MV-4-11 (cell line): ENCODE data around the gene EPAS1.

Experiments used
- DNase-seq: peaks from one replicate; lab custom pipeline; 2025; lab: John Stamatoyannopoulos, UW

Gene EPAS1

DNA sequence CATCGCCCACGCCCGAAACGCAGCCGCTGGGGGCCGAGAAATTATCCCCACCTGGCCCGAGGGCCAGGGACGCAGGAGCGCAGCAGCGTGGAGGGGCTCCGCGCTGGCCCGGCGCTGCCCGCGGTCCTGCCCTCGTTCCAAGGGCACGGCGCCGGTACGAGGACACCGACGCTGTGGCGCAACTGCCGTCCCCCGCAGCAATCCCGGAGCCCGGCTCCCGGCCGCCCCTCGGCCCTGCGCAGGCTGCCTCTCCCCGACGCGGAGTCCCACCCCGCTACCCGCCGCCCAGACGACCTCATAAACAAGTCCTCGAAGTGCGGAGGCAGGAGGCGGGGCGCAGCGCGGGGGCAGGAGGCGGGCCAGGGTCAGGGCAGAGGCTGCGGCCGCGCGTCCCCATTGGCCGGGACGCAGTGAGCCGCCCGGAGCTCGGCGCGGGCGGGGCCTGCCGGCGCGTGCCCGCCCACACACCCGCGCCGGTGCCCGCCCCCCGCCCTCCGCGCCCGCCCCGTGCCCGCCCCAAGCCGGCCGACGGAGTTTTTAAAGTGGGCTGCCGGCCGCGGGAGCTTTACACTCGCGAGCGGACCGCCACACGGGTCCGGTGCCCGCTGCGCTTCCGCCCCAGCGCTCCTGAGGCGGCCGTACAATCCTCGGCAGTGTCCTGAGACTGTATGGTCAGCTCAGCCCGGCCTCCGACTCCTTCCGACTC is at the start of gene EPAS1:
Gene EPAS1, plus strand, starts transcription at position 568 of the 706 bp plus-strand sequence. CDS start 505 bp downstream, outside the sequence.
- DNase-seq, result peak; percentile 68

DNA sequence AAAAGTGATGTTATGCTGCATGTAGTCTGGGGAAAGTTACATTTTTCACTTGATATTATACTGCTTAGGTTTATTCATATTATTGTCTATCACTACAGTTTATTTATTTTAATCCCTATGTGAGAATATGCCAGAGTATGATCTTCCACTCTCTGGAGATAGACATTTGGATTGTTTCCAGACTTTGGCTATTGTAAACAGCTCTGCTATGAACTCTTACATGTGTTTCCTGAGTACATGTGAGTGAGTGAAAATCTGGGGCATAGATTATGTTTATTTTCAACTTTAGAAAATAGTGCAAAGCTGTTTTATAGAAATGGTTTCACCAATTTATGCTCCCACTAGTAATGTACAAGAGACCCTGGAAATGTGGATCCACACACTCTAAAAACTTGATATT is 49.0 kb upstream of the EPAS1 start:
- no peak for DNase-seq

DNA sequence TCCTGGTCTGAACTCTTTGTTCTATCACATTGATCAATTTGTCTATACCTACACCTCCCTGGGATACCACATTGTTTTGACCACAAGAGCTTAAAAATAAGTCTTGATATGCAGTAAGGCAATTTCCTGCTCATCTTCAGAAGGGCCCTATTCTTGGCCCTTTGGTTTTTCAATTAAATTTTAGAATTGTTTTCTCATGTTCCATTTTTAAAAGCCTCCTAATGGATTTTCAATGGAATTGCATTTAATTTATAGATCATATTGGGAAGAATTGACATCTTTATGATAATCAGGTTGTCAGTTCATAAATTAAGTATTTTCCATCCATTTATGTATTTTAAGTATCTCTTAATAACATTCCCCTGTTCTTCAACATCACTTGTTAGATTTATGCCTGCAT is 47.6 kb upstream of the EPAS1 start:
- no peak for DNase-seq

DNA sequence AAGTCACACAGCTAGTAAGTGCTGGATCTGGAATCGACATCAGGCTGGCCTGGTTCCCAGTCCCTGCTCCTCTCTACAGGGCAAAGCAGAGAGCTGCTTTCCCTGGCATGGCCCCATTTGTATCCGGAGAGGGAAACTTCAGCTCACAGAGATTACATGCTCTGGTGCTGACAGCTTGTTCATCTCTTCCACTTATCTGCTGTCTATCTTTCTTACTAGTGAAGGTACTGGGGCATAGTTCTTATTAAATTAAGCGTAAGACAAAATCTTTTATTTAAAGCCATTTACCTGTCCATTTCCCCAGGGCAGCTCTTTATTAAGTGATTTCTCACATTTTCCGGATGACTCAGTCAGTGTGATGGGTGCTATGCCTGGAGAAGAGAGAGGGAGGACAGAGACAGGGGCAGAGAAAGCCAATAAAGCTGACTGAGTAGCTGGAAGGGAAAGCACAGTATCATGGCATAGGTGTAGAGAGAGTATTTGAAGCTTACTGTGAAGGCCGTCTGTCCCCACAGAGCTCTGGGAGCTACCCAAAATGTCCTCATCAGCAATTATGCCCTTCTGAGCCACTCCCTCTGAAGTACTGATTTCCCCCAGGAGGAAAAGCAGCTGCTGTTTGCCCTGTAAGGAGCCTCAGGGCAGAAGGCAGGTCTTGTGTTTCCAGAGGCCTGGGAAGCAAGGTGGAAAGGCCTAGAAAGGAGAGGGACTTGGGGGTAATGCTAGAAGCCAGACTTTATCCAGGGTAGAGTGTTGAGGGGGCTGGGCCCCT is 44.1 kb upstream of the EPAS1 start:
- no peak for DNase-seq

- no peak for DNase-seq
Observed at GRCh38 chr2:46254474-46254873, 42.7 kb upstream of the EPAS1 start.

DNA sequence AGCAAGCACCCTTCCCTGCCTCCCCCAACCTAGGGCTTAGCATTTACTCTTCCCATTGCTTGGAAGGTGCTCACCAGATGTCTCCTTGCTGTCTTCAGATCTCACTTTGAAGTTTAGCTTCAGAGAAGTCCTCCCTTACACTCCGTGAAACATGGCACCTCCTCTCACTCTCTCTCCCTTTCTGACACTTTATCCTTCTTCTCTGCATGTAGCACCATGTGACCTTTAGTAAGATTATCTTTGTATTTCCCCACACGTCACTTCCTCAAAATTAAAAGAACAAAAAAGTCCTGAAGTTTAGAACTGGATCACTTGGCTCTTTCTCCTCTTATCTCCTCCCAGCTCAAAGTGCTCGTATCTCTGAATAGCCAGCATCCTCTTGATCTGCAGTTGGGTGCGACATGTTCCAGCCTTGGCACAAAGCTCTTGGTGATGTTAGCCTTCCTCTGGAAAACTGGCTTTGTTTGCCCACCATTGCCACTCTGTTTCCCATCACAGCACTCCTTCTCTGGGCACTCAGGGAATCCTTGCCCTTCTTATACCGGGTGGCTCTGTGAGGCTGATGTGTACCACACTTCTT is 40.6 kb upstream of the EPAS1 start:
- DNase-seq, result peak; percentile 22

DNA sequence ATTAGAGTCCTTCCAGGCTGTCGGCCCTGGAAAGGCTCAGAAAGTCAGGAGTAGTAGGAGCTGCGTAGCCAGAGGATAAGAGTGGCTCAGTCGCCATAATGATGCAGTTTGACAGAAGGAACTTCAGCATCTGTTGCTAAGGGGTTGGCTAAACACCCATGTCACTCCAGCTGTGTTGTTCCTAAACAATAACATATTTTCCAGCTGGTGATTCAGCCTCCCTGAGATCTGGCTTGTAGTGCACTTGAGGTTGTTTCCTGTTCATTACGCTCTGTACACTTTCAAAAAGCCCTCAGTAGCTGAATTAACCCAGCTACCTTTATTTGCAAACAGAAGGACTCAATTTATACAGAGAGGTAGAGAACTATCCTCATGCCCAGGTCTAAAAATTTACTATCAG is 39.7 kb upstream of the EPAS1 start:
- no peak for DNase-seq

- no peak for DNase-seq
Observed at GRCh38 chr2:46257980-46258379, 39.2 kb upstream of the EPAS1 start.

GRCh38 chr2:46258937-46259776 is 38.0 kb upstream of the EPAS1 start:
- DNase-seq, result no peak

GRCh38 chr2:46259777-46260168 is 37.4 kb upstream of the EPAS1 start:
- no peak for DNase-seq

- peak; percentile 33 for DNase-seq
Observed at GRCh38 chr2:46260305-46260704, 36.9 kb upstream of the EPAS1 start.

DNA sequence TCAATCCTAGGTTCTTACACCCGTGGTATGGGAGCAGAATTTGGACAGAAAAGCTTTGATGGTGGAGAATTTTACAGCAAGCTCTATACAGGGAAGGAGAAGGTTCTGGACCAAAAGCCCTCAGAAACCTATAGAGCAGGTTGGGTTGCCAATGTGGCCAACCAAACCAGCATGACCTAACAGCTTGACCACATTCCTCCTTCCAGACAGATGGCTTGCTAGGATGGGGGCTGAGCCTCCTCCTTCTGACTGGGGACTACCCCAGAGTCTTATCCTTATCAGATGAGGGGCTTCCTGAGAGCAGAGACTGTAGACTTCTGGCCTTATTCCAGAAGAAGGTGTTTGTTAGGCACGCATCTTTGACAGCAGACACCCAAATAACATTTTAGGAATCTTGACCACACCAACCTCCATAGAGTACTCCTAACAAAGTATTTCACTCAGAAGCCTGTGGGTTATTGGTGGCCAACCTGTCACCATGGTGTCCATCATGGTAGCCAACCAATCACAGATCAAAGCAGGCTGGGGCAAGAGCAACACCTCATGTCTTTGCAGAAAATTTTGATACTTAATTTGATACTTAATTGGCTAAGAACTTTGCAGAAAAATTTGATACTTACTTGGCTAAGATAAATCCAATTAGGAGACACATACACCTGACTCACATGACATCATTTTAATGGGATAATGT is 34.8 kb upstream of the EPAS1 start:
- DNase-seq, result no peak

GRCh38 chr2:46263347-46263746 is 33.9 kb upstream of the EPAS1 start:
- no peak for DNase-seq

DNA sequence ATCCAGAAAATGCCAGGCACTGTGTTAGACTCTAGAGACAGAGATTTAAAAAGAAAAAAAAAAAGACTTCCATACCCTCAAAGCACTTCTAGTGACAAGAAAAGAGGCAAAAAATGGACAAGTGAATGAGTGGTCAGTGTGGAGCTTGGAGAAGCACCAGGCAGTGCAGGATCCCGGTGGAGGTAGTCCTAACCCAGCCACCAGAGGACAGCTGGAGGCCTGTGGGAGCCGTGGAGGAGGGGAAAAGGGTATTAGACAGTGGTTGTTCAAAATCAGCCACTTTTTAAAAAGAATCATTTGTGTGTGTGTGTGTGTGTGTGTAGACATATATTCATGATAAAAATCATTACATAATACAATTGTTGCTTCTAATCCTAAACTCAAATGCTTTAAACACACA is 32.8 kb upstream of the EPAS1 start:
- no peak for DNase-seq

DNA sequence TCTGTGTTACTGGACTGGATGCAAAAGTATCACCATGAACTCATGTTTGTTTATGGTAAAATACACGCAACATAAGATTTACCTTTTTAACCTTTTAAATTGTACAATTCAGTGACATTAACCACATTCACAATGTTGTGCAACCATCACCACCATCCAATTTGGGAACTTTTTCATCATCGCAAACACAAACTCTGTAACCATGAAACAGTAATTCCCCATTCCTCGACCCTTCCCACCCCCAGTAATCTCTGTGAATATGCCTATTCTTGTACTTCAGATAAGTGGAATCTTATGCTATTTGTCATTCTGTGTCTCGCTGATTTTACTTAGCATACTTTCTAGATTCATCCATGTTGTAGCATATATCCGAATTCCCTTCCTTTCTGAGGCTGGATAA is 31.1 kb upstream of the EPAS1 start:
- no peak for DNase-seq

GRCh38 chr2:46267616-46268015 is 29.6 kb upstream of the EPAS1 start:
- DNase-seq, result no peak

GRCh38 chr2:46268196-46268595 is 29.0 kb upstream of the EPAS1 start:
- peak; percentile 79 for DNase-seq

GRCh38 chr2:46269001-46269400 is 28.2 kb upstream of the EPAS1 start:
- no peak for DNase-seq

DNA sequence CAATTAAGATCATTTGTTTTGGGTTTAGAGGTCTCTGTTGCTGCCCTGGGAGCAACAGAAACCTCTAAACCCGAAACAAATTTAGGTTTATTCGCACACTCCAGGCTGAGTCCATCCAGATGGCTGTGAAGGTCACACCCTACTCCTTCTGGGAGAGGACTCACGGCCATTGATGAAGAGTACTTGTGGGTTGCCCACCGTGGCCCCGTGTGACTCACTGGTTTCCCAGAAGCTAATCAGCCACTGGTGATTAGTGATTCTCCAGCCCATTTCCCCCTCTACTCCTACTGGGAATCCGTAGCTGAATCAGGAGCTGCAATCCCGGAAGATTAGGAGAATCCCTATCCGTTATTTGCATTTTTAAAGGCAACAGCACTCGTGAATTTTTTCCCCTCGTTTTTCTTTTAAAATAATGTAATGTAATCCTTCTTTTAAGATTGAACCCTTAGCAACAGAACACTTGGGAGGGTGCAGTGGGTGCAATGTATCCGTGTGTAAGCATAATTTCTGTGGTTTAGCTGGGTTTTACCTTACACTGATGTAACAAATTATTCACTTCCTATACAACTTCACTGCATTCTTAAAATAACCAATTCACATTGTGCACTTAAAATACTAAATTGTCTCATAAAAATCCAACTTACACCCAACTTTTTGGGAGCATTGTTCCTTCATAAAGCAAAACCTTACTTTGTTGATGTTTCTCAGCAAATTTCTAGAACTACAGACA is 27.5 kb upstream of the EPAS1 start:
- DNase-seq, result no peak

DNA sequence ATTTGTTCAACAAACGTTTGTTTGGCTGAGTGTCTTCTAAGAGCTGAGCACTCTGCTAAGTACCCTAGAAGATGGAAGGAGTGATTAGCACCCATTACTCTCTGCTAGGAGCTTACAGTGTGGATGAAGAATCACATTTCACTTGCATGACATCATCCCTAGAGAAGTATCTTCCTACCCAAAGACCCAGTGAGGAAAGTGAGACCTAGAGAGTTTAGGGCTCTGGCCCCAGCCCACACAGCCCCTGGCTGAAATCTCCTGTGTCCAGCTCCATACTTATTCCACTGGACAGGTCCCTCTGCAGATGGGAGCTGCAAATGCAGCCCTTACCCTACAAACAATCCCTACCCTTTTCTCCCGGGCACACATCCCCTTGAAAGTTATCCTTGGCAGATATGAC is 26.8 kb upstream of the EPAS1 start:
- DNase-seq, result no peak

DNA sequence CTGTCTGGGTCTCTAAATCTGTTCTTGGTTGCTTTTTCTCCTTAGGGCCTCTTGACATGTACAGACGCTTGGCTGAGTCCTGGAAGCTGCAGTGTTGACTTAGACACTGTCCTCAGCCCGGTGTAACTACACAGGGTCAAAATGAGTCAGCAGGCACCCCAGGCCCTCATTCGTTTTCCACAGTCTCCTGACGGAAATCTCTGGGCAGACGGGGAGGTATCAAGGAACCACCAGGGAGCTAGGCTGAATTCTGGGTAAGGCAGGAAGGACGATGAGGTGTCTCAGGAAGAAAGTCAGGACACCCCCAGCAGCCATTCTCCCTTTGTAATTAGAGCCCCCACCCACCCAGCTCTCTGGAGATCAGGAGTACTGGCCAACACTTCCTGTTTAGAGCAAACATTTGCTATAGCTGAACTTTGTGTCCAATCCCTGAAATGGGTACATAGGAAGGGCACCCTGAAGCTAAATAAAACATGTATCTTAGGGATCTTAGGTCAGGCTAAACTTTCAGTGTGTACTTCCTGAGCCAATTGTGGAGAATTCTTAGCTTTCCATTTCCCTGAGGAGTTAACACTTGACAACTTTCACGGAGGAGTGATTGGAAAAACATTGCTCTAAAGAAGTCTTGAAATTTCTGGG is 23.9 kb upstream of the EPAS1 start:
- no peak for DNase-seq
